OCI-LY3 (cell line): ENCODE measurements around the gene BAIAP3.

Source experiments
- H2AFZ ChIP-seq: fragments of 200-600, 300-600 bp; shearing (Covaris generic); 2 replicates; pipeline ENCODE4 v1.6.0; 2014; ENCODE audit warnings: antibody characterized with exemption, low read depth, low read length
- H3K27ac ChIP-seq: fragments of 200-600, 300-600 bp; sonication (generic); 2 replicates; pipeline ENCODE4 v1.5.1; 2014; ENCODE audit warnings: mild to moderate bottlenecking, low read length, moderate library complexity, mixed read lengths
- H3K27me3 ChIP-seq: fragments of 200-600, 300-600 bp; sonication (generic); 2 replicates; pipeline ENCODE4 v1.6.1; 2014; ENCODE audit warnings: low read depth, low read length, mixed read lengths
- H3K36me3 ChIP-seq: fragments of 200-600, 300-600 bp; sonication (generic); replicated peaks from 2 replicates; pipeline ENCODE3; 2014; ENCODE audit warnings: low read depth, low read length, mixed read lengths
- H3K4me1 ChIP-seq: fragments of 300-600, 200-600 bp; sonication (generic); 2 replicates; pipeline ENCODE4 v1.6.1; 2014; ENCODE audit warnings: low read length, mixed read lengths
- H3K4me2 ChIP-seq: fragments of 200-600, 300-600 bp; sonication (generic); 2 replicates; pipeline ENCODE4 v1.6.1; 2014; ENCODE audit warnings: low read length, mixed read lengths
- H3K4me3 ChIP-seq: fragments of 300-600, 200-600 bp; sonication (generic); 2 replicates; pipeline ENCODE4 v1.5.1; 2014; ENCODE audit warnings: antibody characterized with exemption, mild to moderate bottlenecking, low read length, moderate library complexity
- H3K79me2 ChIP-seq: fragments of 300-600, 200-600 bp; shearing (Covaris generic); 2 replicates; pipeline ENCODE4 v1.6.1; 2014; ENCODE audit warnings: mild to moderate bottlenecking, low read length, mixed read lengths
- H3K9ac ChIP-seq: fragments of 300-600, 200-600 bp; shearing (Covaris generic); 2 replicates; pipeline ENCODE4 v1.6.0; 2014; ENCODE audit warnings: mild to moderate bottlenecking, low read length, moderate library complexity
- H3K9me3 ChIP-seq: fragments of 200-600, 300-600 bp; shearing (Covaris generic); 2 replicates; pipeline ENCODE4 v1.6.1; 2014; ENCODE audit warnings: low read length, mixed read lengths; ENCODE audit not compliant: insufficient read depth
- H4K20me1 ChIP-seq: fragments of 200-600, 300-600 bp; sonication (generic); 2 replicates; pipeline ENCODE4 v1.6.1; 2016; ENCODE audit warnings: low read length, mixed read lengths; ENCODE audit not compliant: insufficient read depth
- EZH2phosphoT487 ChIP-seq: fragments of 200-600 bp; shearing (Covaris generic); IDR thresholded peaks from 2 replicates; pipeline ENCODE4 v1.6.1; 2018; ENCODE audit warnings: antibody characterized with exemption, mixed run types, low read depth
- TF ChIP-seq, protein P1 (sequence below): fragments of 200-600, 300-600 bp; sonication (generic); IDR thresholded peaks from 2 replicates; pipeline ENCODE4 v1.5.1; 2014; ENCODE audit warnings: antibody characterized with exemption, low read length, low read depth

The BAIAP3 gene

DNA sequence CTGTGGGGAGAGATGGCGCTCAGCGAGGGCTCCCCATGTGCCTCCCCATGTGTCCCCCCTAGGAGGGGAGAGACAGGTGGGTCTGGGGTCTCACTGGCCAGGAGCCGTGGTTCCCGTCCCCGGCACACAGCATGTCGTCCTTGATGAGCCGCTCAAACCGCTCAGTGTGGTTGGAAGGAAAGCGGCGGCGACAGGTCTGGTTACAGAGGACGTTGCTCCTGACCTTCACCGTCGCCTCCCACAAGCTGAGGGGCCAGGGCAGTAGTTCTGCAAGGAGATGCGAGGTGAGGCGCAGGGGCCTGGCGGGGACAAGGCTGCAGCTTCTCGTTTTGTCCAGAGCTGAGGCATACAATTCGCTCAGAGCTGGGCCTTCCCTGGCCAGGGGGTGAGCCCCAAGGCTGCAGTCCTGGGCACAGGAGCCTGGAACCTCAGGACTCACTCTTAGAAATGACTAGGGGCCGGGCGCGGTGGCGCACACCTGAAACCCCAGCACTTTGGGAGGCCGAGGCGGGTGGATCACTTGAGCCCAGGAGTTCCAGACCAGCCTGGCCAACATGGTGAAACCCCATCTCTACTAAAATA, 46.8 kb upstream of the BAIAP3 start:
- Histone ChIP-seq H3K4me3 (no peak overlapping the region), H3K9ac (no peak overlapping the region), H3K27ac (no peak overlapping the region), H3K79me2 (no peaks in the 10 kb centered on the region), H3K4me1 (no peaks in the 10 kb centered on the region), H4K20me1 (no peaks in the 10 kb centered on the region), H3K36me3 (no peaks in the 10 kb centered on the region), H2AFZ (no peak overlapping the region), H3K9me3 (no peaks in the 10 kb centered on the region), H3K27me3 (peaks cover 3% of the 10 kb centered on the region; the same call in 1 of the 2 replicates), H3K4me2 (no peak overlapping the region)
- TF ChIP-seq, protein P1, sequence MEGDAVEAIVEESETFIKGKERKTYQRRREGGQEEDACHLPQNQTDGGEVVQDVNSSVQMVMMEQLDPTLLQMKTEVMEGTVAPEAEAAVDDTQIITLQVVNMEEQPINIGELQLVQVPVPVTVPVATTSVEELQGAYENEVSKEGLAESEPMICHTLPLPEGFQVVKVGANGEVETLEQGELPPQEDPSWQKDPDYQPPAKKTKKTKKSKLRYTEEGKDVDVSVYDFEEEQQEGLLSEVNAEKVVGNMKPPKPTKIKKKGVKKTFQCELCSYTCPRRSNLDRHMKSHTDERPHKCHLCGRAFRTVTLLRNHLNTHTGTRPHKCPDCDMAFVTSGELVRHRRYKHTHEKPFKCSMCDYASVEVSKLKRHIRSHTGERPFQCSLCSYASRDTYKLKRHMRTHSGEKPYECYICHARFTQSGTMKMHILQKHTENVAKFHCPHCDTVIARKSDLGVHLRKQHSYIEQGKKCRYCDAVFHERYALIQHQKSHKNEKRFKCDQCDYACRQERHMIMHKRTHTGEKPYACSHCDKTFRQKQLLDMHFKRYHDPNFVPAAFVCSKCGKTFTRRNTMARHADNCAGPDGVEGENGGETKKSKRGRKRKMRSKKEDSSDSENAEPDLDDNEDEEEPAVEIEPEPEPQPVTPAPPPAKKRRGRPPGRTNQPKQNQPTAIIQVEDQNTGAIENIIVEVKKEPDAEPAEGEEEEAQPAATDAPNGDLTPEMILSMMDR = no peak
- no peak for TF ChIP-seq EZH2phosphoT487

DNA sequence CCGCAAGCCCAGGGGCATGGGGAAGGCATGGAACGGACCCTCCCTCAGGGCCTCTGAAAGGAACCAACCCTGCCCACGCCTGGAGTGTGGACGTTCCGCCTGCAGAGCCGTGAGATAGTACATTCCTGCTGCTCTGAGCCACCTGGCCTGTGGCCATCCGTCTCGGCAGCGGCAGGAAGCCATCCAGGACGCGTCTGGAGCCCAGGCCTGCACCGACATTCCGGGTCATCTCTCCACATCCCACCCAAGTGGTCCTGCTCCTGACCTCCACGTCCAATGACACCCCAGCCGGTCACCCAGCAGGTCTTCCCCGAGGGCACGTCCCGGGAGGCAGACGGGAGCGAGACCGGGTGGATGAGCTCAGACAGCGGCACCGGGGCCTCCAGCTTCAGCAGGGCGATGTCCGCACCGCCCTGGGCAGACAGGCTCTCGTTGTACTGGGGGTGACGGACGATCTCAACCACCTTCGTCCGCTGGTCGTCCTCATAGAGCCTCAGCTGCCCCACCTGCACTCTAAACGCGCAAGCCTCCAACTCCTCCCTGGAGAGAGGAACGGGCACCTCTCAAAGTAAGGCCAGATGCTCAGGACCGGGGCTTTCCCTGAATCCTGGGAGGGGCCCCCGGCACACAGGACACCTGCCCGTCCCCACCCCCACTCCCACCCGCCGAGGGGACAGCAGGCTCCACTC, 45.3 kb upstream of the BAIAP3 start:
- Histone ChIP-seq H3K4me2 (no peak overlapping the region), H3K4me3 (no peak overlapping the region), H3K27me3 (peaks cover 3% of the 10 kb centered on the region; the same call in 1 of the 2 replicates), H2AFZ (no peak overlapping the region), H3K9me3 (no peaks in the 10 kb centered on the region), H3K79me2 (no peaks in the 10 kb centered on the region), H3K9ac (no peak overlapping the region), H3K4me1 (no peaks in the 10 kb centered on the region), H3K27ac (no peak overlapping the region), H4K20me1 (no peaks in the 10 kb centered on the region), H3K36me3 (no peaks in the 10 kb centered on the region)
- TF ChIP-seq, protein P1 = no peak
- no peak for TF ChIP-seq EZH2phosphoT487

DNA sequence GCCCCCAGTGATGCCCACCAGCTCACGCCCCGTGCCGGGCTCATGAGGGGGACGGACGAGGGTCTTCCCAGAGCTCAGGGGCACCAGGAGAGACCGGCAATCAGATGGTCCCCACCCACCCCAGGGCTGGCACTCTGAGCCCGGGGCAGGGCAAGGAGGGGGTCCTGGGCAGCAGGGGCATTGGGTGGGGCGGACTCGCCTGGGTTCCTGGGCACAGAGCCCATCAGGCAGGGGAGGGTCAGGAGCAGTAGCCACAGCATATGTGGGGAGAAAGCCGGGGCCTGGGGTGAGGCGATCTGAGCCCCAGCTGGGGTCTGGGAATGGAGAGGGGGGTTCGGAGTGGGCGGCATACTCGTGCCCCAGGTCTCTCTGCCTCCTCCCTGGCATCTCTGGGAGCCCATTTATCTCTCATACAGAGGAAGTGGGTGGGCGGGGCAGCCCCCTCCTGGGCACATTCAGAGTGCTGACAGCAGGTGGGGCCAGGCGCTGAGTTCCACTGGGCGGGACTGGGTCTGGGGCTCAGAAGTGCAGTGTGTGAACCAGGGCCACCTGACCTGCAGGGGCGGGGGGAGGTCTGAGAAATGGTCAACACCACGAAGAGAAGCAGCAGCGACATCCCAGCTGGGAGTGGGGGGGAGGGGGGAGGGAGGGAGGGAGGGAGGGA, 44.5 kb upstream of the BAIAP3 start:
- Histone ChIP-seq H3K4me2 (no peak overlapping the region), H3K4me3 (no peak overlapping the region), H3K9me3 (no peaks in the 10 kb centered on the region), H3K79me2 (no peaks in the 10 kb centered on the region), H2AFZ (no peak overlapping the region), H3K4me1 (no peaks in the 10 kb centered on the region), H3K36me3 (no peaks in the 10 kb centered on the region), H3K27me3 (peaks cover 3% of the 10 kb centered on the region; the same call in 1 of the 2 replicates), H3K27ac (no peak overlapping the region), H3K9ac (no peak overlapping the region), H4K20me1 (no peaks in the 10 kb centered on the region)
- TF ChIP-seq EZH2phosphoT487 = no peak
- TF ChIP-seq, protein P1 = no peak

DNA sequence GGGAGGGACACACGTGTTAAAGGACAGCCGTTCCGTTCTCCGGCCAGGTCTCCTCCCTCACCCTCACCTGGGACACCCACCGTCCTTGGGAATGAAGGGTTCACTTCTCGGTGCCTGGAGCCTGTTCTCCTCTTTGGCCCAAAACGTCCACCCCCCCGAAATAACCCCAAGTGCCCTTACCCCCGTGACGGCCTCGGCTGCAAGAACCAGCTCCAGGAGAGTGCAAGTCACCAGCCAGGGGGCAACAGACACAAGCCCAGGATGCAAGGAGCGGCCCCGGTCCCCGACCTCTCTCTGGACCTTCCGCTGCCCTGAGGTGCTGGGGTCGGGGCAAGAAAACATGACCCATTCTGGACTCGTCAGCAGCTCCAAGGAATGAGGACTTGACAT, 44.0 kb upstream of the BAIAP3 start:
- Histone ChIP-seq H4K20me1 (no peaks in the 10 kb centered on the region), H3K27ac (no peak overlapping the region), H3K36me3 (no peaks in the 10 kb centered on the region), H3K27me3 (peaks cover 6% of the 10 kb centered on the region; the same call in 1 of the 2 replicates), H3K9ac (no peak overlapping the region), H3K79me2 (no peaks in the 10 kb centered on the region), H3K9me3 (no peaks in the 10 kb centered on the region), H3K4me3 (no peak overlapping the region), H3K4me1 (no peaks in the 10 kb centered on the region), H2AFZ (no peak overlapping the region), H3K4me2 (no peak overlapping the region)
- TF ChIP-seq, protein P1 = no peak
- no peak for TF ChIP-seq EZH2phosphoT487
